Measurements from ENCODE around the gene ITPR1. TPM values are rescaled to one million over a fixed set of nuclear protein-coding genes. Genes with fewer than 3 reads are reported as not detected.
"Not testable (repeated sequence)": the region's sequence is repeated elsewhere in the genome, so short reads cannot be mapped to it uniquely, and the experiment has no call there.

ITPR1 gene
- total and polyA plus RNA-seq, 12 donors = 9.7 to 40.3 (median 18.8) TPM

GRCh38 chr3:4595710-4596113 lies 102.6 kb downstream of the ITPR1 start:
- H3K36me3 ChIP-seq = no peaks in the 10 kb centered on the region
- TF ChIP-seq CTCF (IDR thresholded peaks at IDR 0.05) = no peak
- H3K27me3 ChIP-seq = no peaks in the 10 kb centered on the region
- DNase-seq (no peak), ATAC-seq (no peak)
- intact Hi-C loops (cut with DNase I) = no loop called here
- H3K4me3 ChIP-seq = no peak overlapping the region
- WGBS, 2 donors = 94 to 95% methylated on average over 6 of the region's 6 CpGs
- no peak overlapping the region for H3K27ac ChIP-seq
- peaks cover 0 to 5% (median 0%) of the 10 kb centered on the region in 11 donors for H3K9me3 ChIP-seq
- peaks cover 0 to 31% (median 4%) of the 10 kb centered on the region in 9 donors for H3K4me1 ChIP-seq

GRCh38 chr3:4596612-4597011 lies 103.5 kb downstream of the ITPR1 start:
- H3K9me3 ChIP-seq = no peaks in the 10 kb centered on the region

GRCh38 chr3:4597208-4597985 lies 104.2 kb downstream of the ITPR1 start:
- WGBS, 2 donors = 68 to 74% methylated on average over 6 of the region's 6 CpGs
- Histone ChIP-seq H3K27ac (no peak overlapping the region), H3K4me3 (no peak overlapping the region), H3K9me3 (no peaks in the 10 kb centered on the region), H3K27me3 (no peaks in the 10 kb centered on the region), H3K4me1 (peaks cover 0 to 29% (median 9%) of the 10 kb centered on the region in 9 donors), H3K36me3 (no peaks in the 10 kb centered on the region)
- DNase-seq (no peak), ATAC-seq (no peak)
- no peak for TF ChIP-seq CTCF (IDR thresholded peaks at IDR 0.05)
- intact Hi-C loops (cut with DNase I) = no loop called here

More at GRCh38 chr3:4596612-4597011, 103.5 kb downstream of the ITPR1 start:
- ATAC-seq (no peak), DNase-seq (no peak)
- no peak overlapping the region for H3K4me3 ChIP-seq
- H3K36me3 ChIP-seq = no peaks in the 10 kb centered on the region
- no peak for TF ChIP-seq CTCF (IDR thresholded peaks at IDR 0.05)
- peaks cover 0 to 34% (median 8%) of the 10 kb centered on the region in 9 donors for H3K4me1 ChIP-seq
- intact Hi-C loops (cut with DNase I) = no loop called here
- H3K27ac ChIP-seq = no peak overlapping the region
- no peaks in the 10 kb centered on the region for H3K27me3 ChIP-seq
- WGBS, 2 donors = 55 to 58% methylated on average over 3 of the region's 3 CpGs

DNA sequence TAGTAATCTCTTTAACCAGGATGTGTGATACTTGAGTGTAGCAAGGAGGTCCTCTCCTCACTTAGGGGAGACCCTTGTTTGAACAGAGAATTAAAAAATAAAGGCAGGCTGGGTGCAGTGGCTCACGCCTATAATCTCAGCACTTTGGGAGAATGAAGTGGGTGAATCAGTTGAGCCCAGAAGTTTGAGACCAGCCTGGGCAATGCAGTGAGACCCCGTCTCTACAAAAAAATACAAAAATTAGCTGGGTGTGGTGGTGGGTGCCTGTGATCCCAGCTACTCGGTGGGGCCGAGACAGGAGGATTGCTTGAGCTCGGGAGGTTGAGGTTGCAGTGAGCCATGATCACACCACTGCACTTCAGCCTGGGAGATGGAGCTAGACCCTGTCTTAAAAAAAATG lies 105.1 kb downstream of the ITPR1 start:
- H3K27ac ChIP-seq; ATAC-seq; DNase-seq; H3K4me3 ChIP-seq; H3K36me3 ChIP-seq; intact Hi-C loops (cut with DNase I); H3K27me3 ChIP-seq; H3K9me3 ChIP-seq: not testable (repeated sequence)
- WGBS, 2 donors = 95 to 99% methylated on average over 5 of the region's 5 CpGs
- peaks cover 0 to 28% (median 9%) of the 10 kb centered on the region in 9 donors for H3K4me1 ChIP-seq

DNA sequence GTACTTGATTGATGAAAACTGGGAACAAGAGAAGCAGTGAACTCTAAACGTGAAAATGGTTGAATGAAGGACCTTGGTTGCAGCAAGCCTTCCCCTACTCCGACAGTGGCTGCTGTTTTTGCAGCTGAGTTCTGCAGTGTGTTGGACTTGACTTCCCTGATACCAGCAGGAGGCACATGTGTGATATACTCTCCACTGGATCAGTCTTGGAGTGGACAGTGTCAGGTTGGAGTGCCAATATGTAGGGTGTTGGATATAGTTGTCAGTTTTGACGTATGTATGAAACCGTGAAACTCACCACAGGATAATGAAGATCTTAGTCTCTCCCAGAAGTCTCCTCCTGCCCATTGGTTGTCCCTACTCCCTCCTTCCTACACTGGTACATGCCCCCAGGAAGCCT lies 106.5 kb downstream of the ITPR1 start:
- Histone ChIP-seq H3K27me3 (no peaks in the 10 kb centered on the region), H3K4me1 (peaks cover 0 to 28% (median 9%) of the 10 kb centered on the region in 9 donors), H3K4me3 (no peak overlapping the region), H3K9me3 (no peaks in the 10 kb centered on the region), H3K27ac (no peak overlapping the region), H3K36me3 (no peaks in the 10 kb centered on the region)
- TF ChIP-seq CTCF (IDR thresholded peaks at IDR 0.05) = no peak
- 73 to 80% methylated on average over 4 of the region's 4 CpGs for WGBS, 2 donors
- intact Hi-C loops (cut with DNase I) = no loop called here
- DNase-seq (no peak), ATAC-seq (no peak)

Data from heart right ventricle (tissue), 16 donors.